Transverse colon (tissue), 3 donors: ENCODE measurements around the gene RANBP3L.
A peak's percentile ranks its signal among the peaks of the same experiment; 100 is the strongest.

ENCODE experiments used
- CTCF ChIP-seq, 5 experiments: fragments of 200-600 bp in 3 of 5; fragments of 450-650 bp in 2 of 5; sonication (generic) in 3 of 5; IDR thresholded peaks; 1 replicate in 2 of 5; 2 replicates in 3 of 5; pipeline ENCODE4 v1.5.1; 2016 to 2017; ENCODE audit warnings: antibody characterized with exemption in 5 of 5, inconsistent platforms in 3 of 5, mild to moderate bottlenecking in 2 of 5, moderate library complexity in 1 of 5
- POLR2A ChIP-seq: fragments of 450-650 bp; IDR thresholded peaks from one replicate; pipeline ENCODE4 v1.6.1; 2016; ENCODE audit warnings: antibody characterized with exemption, mild to moderate bottlenecking, moderate library complexity

- peak; percentile 51 to 75 (median 64) for TF ChIP-seq CTCF (IDR thresholded peaks at IDR 0.05)
- TF ChIP-seq POLR2A = peak; percentile 62
These were observed 59.8 kb downstream of the RANBP3L start, which contains the start of gene NADK2 for GRCh38 chr5:36241631-36242533.
